CD4-positive, CD25-positive, alpha-beta regulatory T cell (primary cell): ENCODE data around the gene DGUOK. TPM values are rescaled to one million over a fixed set of nuclear protein-coding genes. Genes with fewer than 3 reads are reported as not detected.

Experiments used
- ATAC-seq, 2 donors: fragments of 150-1000 bp; cut with Tn5 transposase; one replicate each; pipeline ENCODE4 v1.10.0; 2021; ENCODE audit warnings: low read depth in 2 of 2, moderate number of reproducible peaks in 2 of 2, moderate library complexity in 1 of 2
- DNase-seq, 3 donors: peaks; one replicate each; pipeline versions ENCODE4 v3.0.0 to v3.0.0-alpha.2; 2012 to 2022; ENCODE audit warnings: mixed read lengths in 1 of 3
- H3K27ac ChIP-seq: one replicate; pipeline ENCODE4 v1.7.0; 2013; ENCODE audit warnings: mild to moderate bottlenecking, low read length; ENCODE audit not compliant: insufficient read depth, poor library complexity, severe bottlenecking
- H3K27me3 ChIP-seq: one replicate; pipeline ENCODE4 v1.7.0; 2013; ENCODE audit warnings: low read length; ENCODE audit not compliant: control insufficient read depth, insufficient read depth
- H3K36me3 ChIP-seq: one replicate; pipeline ENCODE4 v1.7.0; 2013; ENCODE audit warnings: mild to moderate bottlenecking, low read length, moderate library complexity; ENCODE audit not compliant: control insufficient read depth, insufficient read depth
- H3K4me1 ChIP-seq: 2 replicates; pipeline ENCODE4 v1.7.0; 2013; ENCODE audit warnings: mild to moderate bottlenecking, low read length; ENCODE audit not compliant: insufficient read depth, control insufficient read depth, poor library complexity, severe bottlenecking
- H3K4me3 ChIP-seq: one replicate; pipeline ENCODE4 v1.7.0; 2013; ENCODE audit warnings: low read depth, mild to moderate bottlenecking, low read length, moderate library complexity
- H3K9me3 ChIP-seq, 2 experiments: 1 replicate in 1 of 2; 2 replicates in 1 of 2; pipeline ENCODE4 v1.7.0; 2013; ENCODE audit warnings: low read length in 2 of 2, mild to moderate bottlenecking in 1 of 2, moderate library complexity in 1 of 2; ENCODE audit not compliant: control insufficient read depth in 2 of 2
- H3K27ac Mint-ChIP-seq, 3 donors: one replicate each; pipeline ENCODE4 v1.8.0; 2020 to 2022; ENCODE audit warnings: mild to moderate bottlenecking in 3 of 3, mixed read lengths in 3 of 3, moderate library complexity in 2 of 3
- H3K27me3 Mint-ChIP-seq: one replicate; pipeline ENCODE4 v1.8.0; 2022; ENCODE audit warnings: mild to moderate bottlenecking, mixed read lengths
- H3K36me3 Mint-ChIP-seq: one replicate; pipeline ENCODE4 v1.8.0; 2020; ENCODE audit warnings: mixed read lengths
- H3K4me1 Mint-ChIP-seq, 4 donors: one replicate each; pipeline ENCODE4 v1.8.0; 2020 to 2022; ENCODE audit warnings: mixed read lengths in 4 of 4, mild to moderate bottlenecking in 1 of 4
- H3K4me3 Mint-ChIP-seq, 4 donors: one replicate each; pipeline ENCODE4 v1.8.0; 2020 to 2022; ENCODE audit warnings: mild to moderate bottlenecking in 4 of 4, mixed read lengths in 4 of 4, moderate library complexity in 3 of 4
- H3K9me3 Mint-ChIP-seq, 7 donors: one replicate each; pipeline ENCODE4 v1.8.0; 2020 to 2022; ENCODE audit warnings: mixed read lengths in 7 of 7, mild to moderate bottlenecking in 3 of 7, moderate library complexity in 2 of 7
- polyA plus RNA-seq, 4 donors: library from polyadenylated mRNA; unstranded; fragments of 300-500 nt; fragmentation: Illumina TruSeq; gene quantifications; one replicate each; pipeline ENCODE4 v1.2.3, GENCODE V29; 2021
- total RNA-seq: library from RNA; stranded (reverse); gene quantifications from one replicate; pipeline ENCODE4 v1.2.3, GENCODE V29; 2022

Gene DGUOK
- total and polyA plus RNA-seq, 5 donors from 2014 or later: 43.5 to 226 (median 188) TPM

- H3K27ac Mint-ChIP-seq: peak overlapping the region in 2 of 3 donors; percentile 63 to 83
- Histone ChIP-seq H3K27me3 (no peaks in the 10 kb centered on the region), H3K27ac (no peak overlapping the region), H3K4me3 (no peak overlapping the region), H3K36me3 (no peaks in the 10 kb centered on the region), H3K9me3 (no peaks in the 10 kb centered on the region), H3K4me1 (no peaks in the 10 kb centered on the region)
- H3K36me3 Mint-ChIP-seq: no peaks in the 10 kb centered on the region
- H3K4me3 Mint-ChIP-seq: no peak overlapping the region
- DNase-seq (no peak), ATAC-seq (no peak)
- peaks cover 0 to 23% (median 4%) of the 10 kb centered on the region in 4 donors for H3K4me1 Mint-ChIP-seq
- H3K9me3 Mint-ChIP-seq: no peaks in the 10 kb centered on the region
- H3K27me3 Mint-ChIP-seq: peaks cover 4% of the 10 kb centered on the region
Observed at GRCh38 chr2:73895473-73895872, 31.2 kb upstream of the DGUOK start.

GRCh38 chr2:73896362-73897239 lies 30.1 kb upstream of the DGUOK start:
- H3K9me3 ChIP-seq: no peaks in the 10 kb centered on the region
- Mint-ChIP-seq H3K36me3 (no peaks in the 10 kb centered on the region), H3K9me3 (no peaks in the 10 kb centered on the region), H3K27ac (peak overlapping the region; percentile 65 to 94 (median 83)), H3K27me3 (peaks cover 4% of the 10 kb centered on the region), H3K4me3 (peak overlapping the region; percentile 6 to 81 (median 64)), H3K4me1 (peaks cover 0 to 23% (median 4%) of the 10 kb centered on the region in 4 donors)
- H3K27me3 ChIP-seq: no peaks in the 10 kb centered on the region
- H3K27ac ChIP-seq: peak overlapping the region; percentile 48
- ATAC-seq (peak; percentile 54), DNase-seq (peak in 2 of 3 donors; percentile 26 to 53)
- H3K4me1 ChIP-seq: no peaks in the 10 kb centered on the region
- H3K36me3 ChIP-seq: no peaks in the 10 kb centered on the region
- H3K4me3 ChIP-seq: peak overlapping the region; percentile 7

GRCh38 chr2:73897240-73897583 lies 29.5 kb upstream of the DGUOK start:
- Histone ChIP-seq H3K4me1 (no peaks in the 10 kb centered on the region), H3K4me3 (no peak overlapping the region), H3K27ac (no peak overlapping the region), H3K36me3 (no peaks in the 10 kb centered on the region), H3K9me3 (no peaks in the 10 kb centered on the region), H3K27me3 (no peaks in the 10 kb centered on the region)
- Mint-ChIP-seq H3K27me3 (peaks cover 4% of the 10 kb centered on the region), H3K27ac (peak overlapping the region in 1 of 3 donors; percentile 83), H3K9me3 (no peaks in the 10 kb centered on the region), H3K4me1 (peaks cover 0 to 23% (median 4%) of the 10 kb centered on the region in 4 donors), H3K36me3 (no peaks in the 10 kb centered on the region), H3K4me3 (no peak overlapping the region)
- no peak for DNase-seq
- ATAC-seq: no peak

- Mint-ChIP-seq H3K36me3 (no peaks in the 10 kb centered on the region), H3K27me3 (peaks cover 4% of the 10 kb centered on the region), H3K27ac (no peak overlapping the region), H3K9me3 (no peaks in the 10 kb centered on the region), H3K4me1 (peaks cover 0 to 23% (median 4%) of the 10 kb centered on the region in 4 donors), H3K4me3 (no peak overlapping the region)
- no peak for ATAC-seq
- Histone ChIP-seq H3K36me3 (no peaks in the 10 kb centered on the region), H3K4me3 (no peak overlapping the region), H3K9me3 (no peaks in the 10 kb centered on the region), H3K27ac (no peak overlapping the region), H3K27me3 (no peaks in the 10 kb centered on the region), H3K4me1 (no peaks in the 10 kb centered on the region)
- no peak for DNase-seq
Observed at GRCh38 chr2:73897934-73898333, 28.7 kb upstream of the DGUOK start.

GRCh38 chr2:73899801-73900336 lies 26.8 kb upstream of the DGUOK start:
- no peaks in the 10 kb centered on the region for H3K27me3 ChIP-seq
- Mint-ChIP-seq H3K4me3 (no peak overlapping the region), H3K27me3 (no peaks in the 10 kb centered on the region), H3K9me3 (no peaks in the 10 kb centered on the region), H3K27ac (no peak overlapping the region), H3K36me3 (no peaks in the 10 kb centered on the region), H3K4me1 (peaks cover 0 to 14% (median 1%) of the 10 kb centered on the region in 4 donors)
- H3K9me3 ChIP-seq: no peaks in the 10 kb centered on the region
- no peaks in the 10 kb centered on the region for H3K36me3 ChIP-seq
- no peak overlapping the region for H3K27ac ChIP-seq
- no peaks in the 10 kb centered on the region for H3K4me1 ChIP-seq
- ATAC-seq (no peak), DNase-seq (no peak)
- no peak overlapping the region for H3K4me3 ChIP-seq

GRCh38 chr2:73901143-73901542 lies 25.5 kb upstream of the DGUOK start:
- Histone ChIP-seq H3K36me3 (no peaks in the 10 kb centered on the region), H3K4me1 (no peaks in the 10 kb centered on the region), H3K9me3 (no peaks in the 10 kb centered on the region), H3K27me3 (no peaks in the 10 kb centered on the region), H3K27ac (no peak overlapping the region), H3K4me3 (no peak overlapping the region)
- no peaks in the 10 kb centered on the region for H3K27me3 Mint-ChIP-seq
- ATAC-seq: no peak
- DNase-seq: no peak
- no peak overlapping the region for H3K27ac Mint-ChIP-seq
- no peak overlapping the region for H3K4me3 Mint-ChIP-seq
- no peaks in the 10 kb centered on the region for H3K9me3 Mint-ChIP-seq
- peaks cover 0 to 8% (median 1%) of the 10 kb centered on the region in 4 donors for H3K4me1 Mint-ChIP-seq
- no peaks in the 10 kb centered on the region for H3K36me3 Mint-ChIP-seq

- Mint-ChIP-seq H3K9me3 (no peaks in the 10 kb centered on the region), H3K27me3 (no peaks in the 10 kb centered on the region), H3K4me1 (no peaks in the 10 kb centered on the region), H3K27ac (no peak overlapping the region), H3K36me3 (no peaks in the 10 kb centered on the region), H3K4me3 (no peak overlapping the region)
- H3K27me3 ChIP-seq: no peaks in the 10 kb centered on the region
- DNase-seq: no peak
- H3K9me3 ChIP-seq: no peaks in the 10 kb centered on the region
- H3K4me1 ChIP-seq: no peaks in the 10 kb centered on the region
- no peak overlapping the region for H3K27ac ChIP-seq
- no peaks in the 10 kb centered on the region for H3K36me3 ChIP-seq
- no peak for ATAC-seq
- H3K4me3 ChIP-seq: no peak overlapping the region
Observed at GRCh38 chr2:73902284-73902683, 24.4 kb upstream of the DGUOK start.

- Histone ChIP-seq H3K9me3 (no peaks in the 10 kb centered on the region), H3K27ac (no peak overlapping the region), H3K27me3 (no peaks in the 10 kb centered on the region), H3K36me3 (no peaks in the 10 kb centered on the region), H3K4me3 (no peak overlapping the region), H3K4me1 (peaks cover 4% of the 10 kb centered on the region)
- no peaks in the 10 kb centered on the region for H3K27me3 Mint-ChIP-seq
- H3K4me3 Mint-ChIP-seq: no peak overlapping the region
- ATAC-seq (no peak), DNase-seq (no peak)
- no peaks in the 10 kb centered on the region for H3K36me3 Mint-ChIP-seq
- peaks cover 0 to 2% (median 0%) of the 10 kb centered on the region in 4 donors for H3K4me1 Mint-ChIP-seq
- no peak overlapping the region for H3K27ac Mint-ChIP-seq
- no peaks in the 10 kb centered on the region for H3K9me3 Mint-ChIP-seq
Observed at GRCh38 chr2:73903313-73903712, 23.4 kb upstream of the DGUOK start.
